ENCODE data around the gene ZNF785.
"Not testable (repeated sequence)": the region's sequence is repeated elsewhere in the genome, so short reads cannot be mapped to it uniquely, and the experiment has no call there.

The ZNF785 gene

GRCh38 chr16:30602616-30603277, 17.2 kb upstream of the ZNF785 start:
- DNase-seq = no peak

DNA sequence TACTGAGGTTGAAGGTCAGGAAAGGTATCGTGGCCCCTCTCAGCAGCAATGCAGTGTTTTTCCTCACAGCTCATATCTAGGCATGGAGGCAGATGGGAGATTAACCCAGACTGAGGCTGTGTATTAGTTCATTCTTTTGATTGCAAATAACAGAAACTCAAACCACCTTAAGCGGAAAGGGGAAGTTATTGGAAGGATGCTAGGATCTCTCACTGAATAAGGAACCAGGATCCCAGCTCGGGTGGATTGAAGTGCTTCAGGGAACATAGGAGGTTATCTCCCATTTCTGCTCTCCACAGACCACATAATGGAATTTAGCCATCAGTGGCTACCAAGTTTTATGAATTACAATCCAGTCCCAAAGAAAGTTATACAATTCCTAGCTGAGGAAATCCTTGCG, 16.5 kb upstream of the ZNF785 start:
- DNase-seq = no peak

- no peak for DNase-seq
Measured at GRCh38 chr16:30600929-30601328, 15.4 kb upstream of the ZNF785 start.

DNA sequence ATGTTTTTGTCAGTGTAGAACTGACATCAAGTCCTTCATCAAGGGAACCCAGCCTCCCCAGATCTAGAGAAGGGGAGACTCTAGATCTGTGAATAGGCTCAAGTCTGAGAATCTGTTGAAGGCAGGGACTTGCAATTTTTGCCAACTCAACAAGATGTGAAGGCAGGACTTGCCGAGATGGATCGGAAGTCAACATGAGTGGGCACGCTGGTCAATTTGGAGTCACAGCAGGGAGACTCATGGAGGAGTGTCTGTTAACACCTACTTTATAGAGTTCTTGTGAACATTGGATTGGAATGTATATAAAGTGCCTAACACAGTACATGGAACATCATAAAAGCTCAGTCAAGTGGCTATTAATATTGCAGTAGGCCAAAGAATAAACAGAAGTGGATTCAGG, 14.7 kb upstream of the ZNF785 start:
- no peak for DNase-seq

DNA sequence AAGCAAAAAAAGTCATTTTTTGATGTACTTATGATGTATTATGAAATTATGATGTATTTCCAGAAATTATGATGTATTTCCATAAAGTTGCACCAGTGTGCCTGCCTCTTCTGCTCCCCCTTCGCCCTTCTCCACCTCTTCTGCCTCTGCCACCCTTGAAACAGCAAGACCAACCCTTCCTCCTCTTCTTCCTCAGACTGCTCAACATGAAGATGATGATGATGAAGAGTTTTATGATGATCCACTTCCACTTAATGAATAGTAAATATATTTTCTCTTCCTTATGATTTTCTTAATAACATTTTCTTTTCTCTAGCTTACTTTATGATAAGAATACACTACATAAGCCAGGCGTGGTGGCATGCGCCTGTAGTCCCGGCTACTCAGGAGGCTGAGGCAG, 7.4 kb upstream of the ZNF785 start:
- no peak for DNase-seq

- not testable (repeated sequence) for DNase-seq
Measured at GRCh38 chr16:30590869-30591268, 5.4 kb upstream of the ZNF785 start.

DNA sequence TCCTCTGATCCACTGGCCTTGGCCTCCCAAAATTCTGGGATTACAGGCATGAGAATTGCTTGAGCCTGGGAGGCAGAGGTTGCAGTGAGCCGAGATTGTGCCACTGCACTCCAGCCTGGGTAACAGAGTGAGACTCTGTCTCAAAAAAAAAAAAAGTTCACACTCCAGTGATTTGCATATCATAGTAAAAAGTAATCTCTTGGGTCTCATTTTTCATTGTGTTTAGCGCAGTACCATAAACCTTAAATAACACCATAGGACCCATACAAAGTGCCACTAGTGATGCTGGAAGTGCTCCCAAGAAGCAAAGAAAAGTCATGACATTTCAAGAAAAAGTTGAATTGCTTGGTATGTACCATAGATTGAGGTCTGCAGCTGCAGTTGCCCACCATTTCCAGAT, 4.1 kb upstream of the ZNF785 start:
- DNase-seq = not testable (repeated sequence)

GRCh38 chr16:30588651-30589050, 3.2 kb upstream of the ZNF785 start:
- DNase-seq = no peak

DNA sequence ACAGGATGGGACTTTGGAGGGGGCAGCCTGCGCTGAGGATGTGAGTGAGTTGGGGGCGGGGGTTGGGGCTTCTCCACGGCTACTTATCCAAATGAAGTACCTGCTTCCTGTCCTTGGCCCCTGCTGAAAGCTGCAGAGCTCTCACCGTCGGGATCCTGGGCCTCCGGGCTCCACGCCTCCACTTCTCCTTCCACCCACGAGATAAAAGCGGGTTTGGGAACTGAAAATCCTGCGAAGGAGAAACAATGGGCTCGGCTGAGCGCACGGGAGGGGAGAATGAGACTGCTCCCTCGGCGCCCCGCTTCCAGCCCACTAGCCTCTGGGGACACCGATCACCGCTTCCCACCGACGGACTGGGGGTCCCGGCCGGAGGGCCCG, 486 bp downstream of the ZNF785 start:
- DNase-seq = peak; percentile 30

- no peak for DNase-seq
Measured at GRCh38 chr16:30582611-30583340, 2.7 kb downstream of the ZNF785 start.

GRCh38 chr16:30581457-30581856, 4.0 kb downstream of the ZNF785 start:
- no peak for DNase-seq

DNA sequence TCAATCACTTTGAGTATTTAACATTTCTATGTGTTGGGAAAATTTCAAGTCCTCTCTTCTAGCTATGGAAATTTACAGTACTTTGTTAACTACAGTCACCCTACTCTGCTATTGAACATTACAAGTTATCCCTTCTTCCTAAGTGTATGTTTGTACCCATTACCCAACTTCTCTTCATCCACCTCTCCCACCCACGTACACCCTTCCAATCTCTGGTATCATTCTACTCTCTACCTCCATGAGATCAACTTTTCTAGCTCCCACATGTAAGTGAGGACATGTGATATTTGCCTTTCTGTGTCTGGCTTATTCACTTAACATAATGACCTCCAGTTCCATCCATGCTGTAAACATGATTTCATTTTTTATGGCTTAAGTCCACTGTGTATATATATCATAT, 10.8 kb downstream of the ZNF785 start:
- no peak for DNase-seq

DNA sequence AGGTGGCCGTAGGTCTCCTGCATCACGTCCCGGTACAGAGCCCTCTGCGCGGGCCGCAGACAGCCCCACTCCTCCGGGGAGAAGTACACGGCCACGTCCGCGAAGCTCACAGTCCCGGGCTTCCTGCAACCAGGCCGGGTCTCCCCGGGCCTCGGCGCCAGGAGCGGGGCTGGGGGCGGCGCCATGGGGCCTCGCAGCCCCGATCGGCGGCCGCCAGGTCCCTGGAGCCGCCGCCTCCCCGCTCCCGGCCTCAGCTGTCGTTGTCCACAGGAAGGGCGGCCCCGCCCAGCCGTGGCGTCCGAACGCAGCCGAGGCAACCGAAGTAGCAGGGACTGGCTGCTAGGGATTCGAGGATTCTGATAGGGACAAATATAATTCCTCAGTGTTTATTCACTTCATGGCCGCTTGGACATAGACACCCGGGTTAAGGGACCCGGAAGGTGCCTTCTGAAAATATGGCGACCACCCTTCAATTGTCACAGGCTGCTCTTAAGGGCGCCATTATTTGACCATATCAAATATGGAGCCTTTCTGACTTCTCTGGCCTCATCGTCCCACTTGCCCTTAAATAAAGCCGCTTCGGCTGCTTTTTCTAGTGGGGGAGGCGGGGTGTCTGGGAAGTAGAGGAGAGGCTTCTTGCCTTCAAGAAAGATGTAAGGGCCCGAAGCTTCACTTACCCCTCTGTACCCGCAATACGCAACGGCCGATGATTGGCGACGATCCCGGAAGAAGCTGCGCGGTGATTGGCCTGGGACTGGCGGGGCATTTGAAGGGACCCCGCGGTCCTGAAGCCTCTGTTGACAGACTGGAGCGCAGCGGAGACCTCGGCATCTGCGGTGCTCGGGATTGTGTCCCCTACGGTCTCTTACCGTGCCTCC, 13.8 kb downstream of the ZNF785 start, which contains the start of gene ZNF688:
Gene ZNF688 (minus strand): TSS at position 270 of the 878 bp plus-strand sequence. CDS start 85 bp downstream, at position 185.
- peak; percentile 97 for DNase-seq

- no peak for DNase-seq
Measured at GRCh38 chr16:30570636-30571444, 14.7 kb downstream of the ZNF785 start.

DNA sequence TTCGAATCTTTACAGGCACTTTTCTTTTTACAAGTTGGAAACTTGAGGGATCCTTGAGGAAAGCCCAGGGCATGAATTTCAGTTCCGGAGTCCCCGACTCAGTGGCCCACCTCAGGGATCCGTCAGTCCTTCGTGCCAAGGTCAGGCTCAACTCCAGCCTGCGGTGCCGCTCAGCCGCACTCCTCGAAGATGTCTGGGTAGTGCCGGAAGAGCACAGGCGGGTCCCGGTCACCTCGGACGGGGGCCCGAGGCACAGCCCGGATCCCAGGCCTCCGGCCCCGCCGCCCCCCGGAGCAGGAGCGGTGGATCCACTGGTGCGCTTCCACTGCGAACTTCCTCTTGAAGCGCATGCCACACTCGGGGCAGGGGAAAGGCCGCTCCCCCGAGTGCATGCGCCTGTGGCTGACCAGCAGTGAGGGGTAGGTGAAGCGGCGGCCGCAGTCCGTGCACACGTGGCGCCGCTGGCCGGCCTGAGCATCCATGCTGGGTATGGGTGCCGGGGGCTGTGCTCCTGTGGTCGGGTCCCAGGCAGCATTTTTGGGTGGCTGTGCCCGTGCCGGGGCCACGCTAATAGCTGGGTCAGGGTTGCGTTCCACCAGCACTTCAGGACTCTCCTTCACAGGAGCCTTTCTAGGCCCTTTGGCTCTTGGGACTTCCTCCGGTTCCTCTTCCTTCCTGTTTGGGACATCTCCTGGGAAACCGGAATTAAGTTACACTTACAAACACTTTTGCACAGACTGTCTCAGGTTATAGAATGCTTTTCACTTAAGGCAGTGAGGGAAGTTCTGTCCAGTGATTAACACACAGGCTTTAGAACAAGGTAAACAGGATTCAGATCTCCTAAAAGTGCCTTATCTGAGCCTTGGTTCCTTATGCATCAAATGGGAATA, 15.5 kb downstream of the ZNF785 start:
- DNase-seq = no peak

DNA sequence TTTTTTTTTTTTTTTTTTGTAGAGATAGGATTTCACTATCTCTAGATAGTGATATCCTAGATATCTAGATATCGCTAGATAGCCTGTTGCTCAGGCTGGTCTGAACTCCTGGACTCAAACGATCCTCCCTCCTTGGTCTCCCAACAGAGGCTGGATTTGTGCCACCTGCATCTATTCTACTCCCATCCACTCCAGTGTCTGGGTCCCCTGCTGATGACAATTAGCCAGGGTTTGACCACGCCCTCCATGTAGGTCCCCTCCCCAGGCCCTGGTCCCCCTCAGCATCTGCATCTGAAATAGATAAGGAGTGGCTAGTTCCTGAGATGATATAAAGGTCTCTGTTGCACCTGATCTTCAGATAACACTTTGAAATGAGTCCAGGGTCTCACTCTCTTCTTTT, 16.2 kb downstream of the ZNF785 start:
- DNase-seq = no peak

GRCh38 chr16:30567991-30568638, 17.4 kb downstream of the ZNF785 start:
- DNase-seq = peak; percentile 87

DNA sequence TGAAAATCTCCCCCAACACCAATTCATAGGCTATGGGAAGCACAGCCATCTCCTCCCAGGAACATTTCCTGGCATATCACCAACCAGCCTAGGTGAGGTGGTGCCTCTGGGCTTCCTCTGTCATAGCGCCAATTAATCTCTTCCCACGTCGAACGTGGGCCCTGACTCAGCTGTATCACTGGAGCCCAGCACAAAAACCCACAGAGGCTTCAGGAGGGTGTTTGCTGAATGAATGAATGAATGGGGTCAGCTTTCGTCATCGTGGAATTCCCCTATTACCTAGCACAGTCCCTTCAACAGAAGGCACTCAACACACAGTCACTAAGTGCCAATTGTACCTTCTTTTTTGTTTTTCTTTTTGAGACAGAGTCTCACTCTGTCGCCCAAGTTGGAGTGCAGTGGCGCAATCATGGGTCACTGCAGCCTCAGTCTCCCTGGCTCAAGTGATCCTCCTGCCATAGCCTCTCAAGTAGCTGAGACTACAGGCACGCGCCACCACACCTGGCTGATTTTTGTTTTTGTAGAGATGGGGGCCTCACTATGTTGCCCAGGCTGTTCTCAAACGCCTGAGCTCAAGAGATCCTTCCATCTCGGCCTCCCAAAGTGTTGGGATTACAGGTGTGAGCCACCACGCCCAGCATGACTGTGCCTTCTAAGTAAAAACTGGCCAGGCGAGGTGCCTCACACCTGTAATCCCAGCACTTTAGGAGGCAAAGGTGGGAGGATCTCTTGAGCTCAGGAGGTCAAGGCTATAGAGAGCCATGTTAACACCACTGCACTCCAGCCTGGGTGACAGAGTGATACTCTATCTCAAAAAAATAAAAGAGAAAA, 18.1 kb downstream of the ZNF785 start:
- DNase-seq = peak; percentile 85

- no peak for DNase-seq
Measured at GRCh38 chr16:30566531-30566930, 19.0 kb downstream of the ZNF785 start.

GRCh38 chr16:30565984-30566383, 19.5 kb downstream of the ZNF785 start:
- no peak for DNase-seq

All from activated CD4-positive, alpha-beta T cell treated with anti-CD3 and anti-CD28 coated beads, Interleukin-2, amount 50 U/mL, for 16 hours (primary cell).